ENCODE data around the gene ACADVL.
A peak's percentile ranks its signal among the peaks of the same experiment; 100 is the strongest.
"Not testable (repeated sequence)": the region's sequence is repeated elsewhere in the genome, so short reads cannot be mapped to it uniquely, and the experiment has no call there.

Gene ACADVL
- 462 to 480 reads per million in 2 donors for total RNA-seq

DNA sequence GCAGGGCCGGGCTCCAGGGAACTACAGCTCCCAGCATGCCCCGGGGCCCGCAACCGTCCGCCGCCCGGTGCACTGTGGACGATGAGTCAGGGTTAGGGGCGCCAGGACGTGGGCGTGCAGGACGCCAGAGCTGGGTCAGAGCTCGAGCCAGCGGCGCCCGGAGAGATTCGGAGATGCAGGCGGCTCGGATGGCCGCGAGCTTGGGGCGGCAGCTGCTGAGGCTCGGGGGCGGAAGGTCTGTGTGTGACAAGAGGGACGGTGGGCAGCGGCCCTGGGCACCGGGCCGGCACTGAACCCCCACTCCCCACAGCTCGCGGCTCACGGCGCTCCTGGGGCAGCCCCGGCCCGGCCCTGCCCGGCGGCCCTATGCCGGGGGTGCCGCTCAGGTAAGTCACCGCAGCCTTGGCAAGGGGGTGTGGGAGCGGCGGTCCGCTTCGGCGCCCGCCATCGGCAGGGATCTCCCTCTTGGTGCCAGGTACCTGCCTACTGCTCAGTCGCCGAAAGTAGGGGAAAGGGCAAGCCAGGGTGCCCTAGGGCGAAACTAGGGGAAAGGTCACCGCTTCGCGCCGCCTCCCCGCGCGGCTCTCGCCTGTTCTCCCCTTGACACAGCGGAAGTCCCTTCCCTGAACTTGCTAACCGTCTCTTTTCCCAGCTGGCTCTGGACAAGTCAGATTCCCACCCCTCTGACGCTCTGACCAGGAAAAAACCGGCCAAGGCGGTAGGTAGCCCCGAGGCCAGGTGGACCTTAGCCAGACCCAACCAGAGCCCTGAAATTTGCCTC lies at the start of gene ACADVL, which contains the start of gene DLG4:
Gene ACADVL (plus strand): TSS at position 127 of the 781 bp plus-strand sequence. CDS start 47 bp downstream, at position 174.
Gene DLG4 (minus strand): TSS at position 25 of the 781 bp plus-strand sequence.
- DNase-seq: peak; percentile 62

- not testable (repeated sequence) for DNase-seq
Observed at GRCh38 chr17:7172522-7173191, 47.1 kb upstream of the ACADVL start.

- peak; percentile 21 for DNase-seq
Observed at GRCh38 chr17:7173687-7174602, 45.8 kb upstream of the ACADVL start.

DNA sequence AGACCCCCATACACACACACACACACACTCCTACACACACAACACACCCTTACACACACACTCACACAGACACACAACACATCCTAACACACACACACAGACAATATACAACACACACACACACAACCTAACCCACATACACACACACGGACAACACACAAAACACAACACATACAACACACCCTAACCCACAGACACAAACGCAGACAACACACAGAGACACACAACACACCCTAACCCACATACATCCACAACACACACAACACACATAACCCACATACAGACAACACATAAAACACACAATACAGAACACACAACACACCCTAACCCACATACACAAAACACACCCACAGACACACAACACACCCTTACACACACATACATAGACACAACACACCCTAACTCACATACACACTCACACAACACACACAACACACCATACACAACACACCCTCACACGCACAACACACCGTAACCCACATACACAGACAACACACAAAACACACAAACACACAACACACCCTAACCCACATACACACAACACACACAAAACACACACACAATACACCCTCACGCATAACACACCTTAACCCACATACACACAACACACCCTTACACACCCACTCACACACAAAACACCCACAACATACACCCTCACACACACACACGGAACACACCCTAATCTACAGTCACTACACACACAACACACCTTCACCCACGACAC lies 45.0 kb upstream of the ACADVL start:
- no peak for DNase-seq

GRCh38 chr17:7175330-7175733 lies 44.4 kb upstream of the ACADVL start:
- no peak for DNase-seq

DNA sequence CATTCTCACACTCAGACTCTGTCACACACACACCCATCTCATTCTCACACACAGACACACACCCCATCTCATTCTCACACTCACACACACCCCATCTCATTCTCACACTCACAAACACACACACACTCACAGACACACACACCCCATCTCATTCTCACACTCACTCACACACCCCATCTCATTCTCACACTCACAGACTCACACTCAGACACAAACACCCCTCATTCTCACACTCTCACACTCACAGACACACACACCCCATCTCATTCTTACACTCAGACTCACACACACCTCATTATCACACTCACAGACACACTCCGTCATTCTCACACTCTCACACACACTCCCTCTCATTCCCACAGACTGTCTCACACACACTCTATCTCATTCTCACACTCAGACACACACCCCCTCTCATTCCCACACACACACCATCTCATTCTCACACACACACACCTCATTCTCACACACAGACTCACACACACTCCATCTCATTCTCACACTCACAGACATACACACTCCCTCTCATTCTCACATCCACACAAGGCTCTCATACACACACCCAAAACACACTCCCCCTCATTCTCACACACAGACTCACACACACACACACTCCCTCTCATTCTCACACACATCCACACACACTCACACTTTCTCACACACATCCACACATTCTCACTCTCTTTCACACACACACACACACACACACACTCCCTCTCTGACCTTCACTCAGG lies 43.5 kb upstream of the ACADVL start:
- no peak for DNase-seq

DNA sequence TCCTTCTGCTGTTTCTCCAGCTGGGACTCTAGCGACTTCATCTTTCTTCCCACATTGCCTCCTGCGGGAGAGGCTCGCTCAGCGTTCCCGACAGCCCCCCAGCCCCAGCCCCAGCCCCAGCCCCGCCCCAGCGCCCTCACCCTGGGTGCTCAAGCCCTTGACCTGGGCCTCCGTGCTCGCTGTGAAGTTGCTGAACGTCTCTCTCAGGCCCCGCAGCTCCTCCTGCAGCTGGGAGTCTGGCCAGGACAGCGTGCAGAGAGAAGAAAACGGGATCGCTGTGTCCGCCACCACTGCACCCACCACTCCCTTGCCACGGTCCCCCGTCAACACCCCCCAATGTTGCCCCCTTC lies 42.9 kb upstream of the ACADVL start:
- DNase-seq: no peak

GRCh38 chr17:7177191-7177953 lies 42.4 kb upstream of the ACADVL start:
- DNase-seq: no peak

GRCh38 chr17:7177954-7178477 lies 41.7 kb upstream of the ACADVL start:
- no peak for DNase-seq

GRCh38 chr17:7178973-7179316 lies 40.8 kb upstream of the ACADVL start:
- DNase-seq: no peak

GRCh38 chr17:7179317-7180254 lies 40.2 kb upstream of the ACADVL start, which contains the start of gene ASGR1:
Gene ASGR1 (minus strand): TSS chr17:7179370. CDS start chr17:7178563, 807 bp downstream.
- DNase-seq: no peak

GRCh38 chr17:7182101-7182500 lies 37.6 kb upstream of the ACADVL start:
- not testable (repeated sequence) for DNase-seq

DNA sequence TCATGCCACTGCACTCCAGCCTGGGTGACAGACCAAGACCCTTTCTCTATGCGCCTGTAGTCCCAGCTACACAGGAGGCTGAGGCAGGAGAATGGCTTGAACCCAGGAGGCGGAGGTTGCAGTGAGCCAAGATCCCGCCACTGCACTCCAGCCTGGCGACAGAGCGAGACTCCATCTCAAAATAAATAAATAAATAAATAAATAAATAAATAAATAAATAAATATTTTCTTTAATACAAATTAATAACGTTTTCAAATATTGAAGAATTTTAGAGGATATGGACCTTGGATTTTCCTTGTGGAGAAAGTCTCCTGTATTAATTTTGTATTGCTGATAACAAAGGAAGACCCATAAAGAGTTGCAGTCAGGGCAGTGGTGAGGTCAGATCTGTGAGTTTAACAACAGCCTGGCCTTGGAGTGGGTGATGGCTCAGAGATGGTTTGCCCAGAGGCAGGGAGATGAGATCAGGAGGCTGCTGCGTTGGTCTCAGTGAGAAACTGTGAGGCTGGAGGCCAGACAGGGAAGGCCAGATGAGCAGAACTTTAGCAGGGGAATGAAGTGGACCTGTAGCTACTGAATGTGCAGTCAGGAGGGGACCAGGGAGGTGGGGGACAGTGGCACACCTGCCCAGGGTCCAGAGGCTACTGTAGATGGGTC lies 36.2 kb upstream of the ACADVL start:
- DNase-seq: no peak

DNA sequence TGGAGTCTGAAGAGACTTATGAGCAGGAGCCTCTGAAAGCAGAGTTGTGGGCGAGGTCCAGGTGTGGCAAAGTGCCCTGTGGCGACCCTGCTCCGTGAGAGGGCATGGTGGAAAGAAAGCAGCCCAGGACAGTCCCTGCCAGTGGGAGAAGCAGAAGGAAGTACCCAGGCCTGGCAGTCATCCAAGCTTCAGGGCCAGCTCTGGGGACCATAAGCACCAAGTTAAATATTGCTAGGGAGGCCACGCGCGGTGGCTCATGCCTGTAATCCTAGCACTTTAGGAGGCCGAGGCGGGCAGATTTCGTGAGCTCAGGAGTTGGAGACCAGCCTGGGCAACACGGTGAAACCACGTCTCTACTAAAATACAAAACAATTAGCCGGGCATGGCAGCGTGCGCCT lies 35.6 kb upstream of the ACADVL start:
- no peak for DNase-seq

DNA sequence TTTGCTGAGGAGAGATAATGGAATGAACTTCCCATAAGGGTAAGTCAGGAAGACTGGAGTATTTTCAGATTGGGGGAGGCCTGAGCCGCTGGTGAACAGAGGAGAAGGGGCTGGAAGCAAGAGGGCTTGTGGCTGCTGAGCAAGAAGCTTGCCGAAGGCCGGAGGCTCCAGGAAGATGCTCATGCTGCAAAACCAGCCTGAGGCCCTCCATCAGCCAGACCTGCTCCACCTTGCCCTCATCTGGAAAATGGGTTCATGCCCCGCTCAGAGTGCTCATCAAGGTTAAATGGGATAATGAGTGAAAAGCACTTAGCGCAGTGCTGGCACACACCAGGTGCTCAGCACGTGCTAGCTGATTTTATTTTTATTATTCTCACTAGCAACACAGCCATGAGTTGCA lies 35.1 kb upstream of the ACADVL start:
- DNase-seq: no peak

DNA sequence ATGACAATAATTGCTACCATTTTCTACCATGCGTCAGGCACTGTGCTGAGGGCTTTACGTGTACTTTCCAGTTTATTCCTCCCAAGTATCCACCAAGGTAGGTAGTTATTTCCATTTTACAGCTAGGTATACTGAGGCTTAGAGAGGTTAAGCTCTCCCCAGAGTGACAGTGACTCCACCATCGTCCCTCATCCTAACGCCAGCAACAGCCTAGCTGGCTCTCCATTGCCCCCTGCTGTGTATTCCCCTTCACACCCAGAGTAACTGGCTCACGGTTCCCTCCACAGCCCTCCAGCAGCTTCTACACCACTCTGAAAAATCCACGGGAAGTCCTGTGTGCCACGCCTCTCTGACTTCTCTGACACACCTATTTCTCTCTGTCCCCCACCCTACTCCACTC lies 33.5 kb upstream of the ACADVL start:
- DNase-seq: no peak

- DNase-seq: no peak
Observed at GRCh38 chr17:7190276-7190917, 29.3 kb upstream of the ACADVL start.

DNA sequence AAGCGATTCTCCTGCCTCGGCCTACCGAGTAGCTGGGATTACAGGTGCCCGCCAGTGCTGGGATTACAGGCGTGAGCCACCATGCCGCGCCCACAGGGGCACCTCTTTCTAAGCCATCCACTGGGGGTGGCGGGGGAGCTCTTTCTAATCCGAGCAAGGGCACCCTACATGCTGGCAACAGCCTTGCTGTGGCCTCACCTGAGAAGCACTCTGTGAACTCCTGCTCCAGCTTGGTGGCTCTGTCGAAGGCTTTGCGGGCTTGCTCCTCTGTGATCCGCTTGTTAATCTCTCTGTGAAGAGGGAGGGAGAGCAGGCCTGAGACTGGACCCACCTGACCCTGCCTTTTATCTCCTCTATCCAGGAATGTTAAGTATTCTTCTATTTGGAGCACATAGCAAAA lies 28.7 kb upstream of the ACADVL start:
- DNase-seq: no peak

Measured in activated gamma-delta T cell (primary cell).